Hepatocyte (in vitro differentiated cells): Measurements from ENCODE around the gene MIPOL1.

Experiments used
- EZH2phosphoT487 ChIP-seq: fragments of 200-600 bp; sonication (generic); IDR thresholded peaks from one replicate; pipeline ENCODE4 v1.6.1; 2018; ENCODE audit warnings: antibody characterized with exemption, mild to moderate bottlenecking, low read depth, moderate library complexity; ENCODE audit not compliant: unreplicated experiment, severe bottlenecking
- TF ChIP-seq, protein P1 (sequence below): fragments of 200-600 bp; sonication (generic); IDR thresholded peaks from 2 replicates; pipeline ENCODE4 v1.5.1; 2016; ENCODE audit warnings: antibody characterized with exemption, mild to moderate bottlenecking; ENCODE audit not compliant: poor library complexity

- TF ChIP-seq, protein P1, sequence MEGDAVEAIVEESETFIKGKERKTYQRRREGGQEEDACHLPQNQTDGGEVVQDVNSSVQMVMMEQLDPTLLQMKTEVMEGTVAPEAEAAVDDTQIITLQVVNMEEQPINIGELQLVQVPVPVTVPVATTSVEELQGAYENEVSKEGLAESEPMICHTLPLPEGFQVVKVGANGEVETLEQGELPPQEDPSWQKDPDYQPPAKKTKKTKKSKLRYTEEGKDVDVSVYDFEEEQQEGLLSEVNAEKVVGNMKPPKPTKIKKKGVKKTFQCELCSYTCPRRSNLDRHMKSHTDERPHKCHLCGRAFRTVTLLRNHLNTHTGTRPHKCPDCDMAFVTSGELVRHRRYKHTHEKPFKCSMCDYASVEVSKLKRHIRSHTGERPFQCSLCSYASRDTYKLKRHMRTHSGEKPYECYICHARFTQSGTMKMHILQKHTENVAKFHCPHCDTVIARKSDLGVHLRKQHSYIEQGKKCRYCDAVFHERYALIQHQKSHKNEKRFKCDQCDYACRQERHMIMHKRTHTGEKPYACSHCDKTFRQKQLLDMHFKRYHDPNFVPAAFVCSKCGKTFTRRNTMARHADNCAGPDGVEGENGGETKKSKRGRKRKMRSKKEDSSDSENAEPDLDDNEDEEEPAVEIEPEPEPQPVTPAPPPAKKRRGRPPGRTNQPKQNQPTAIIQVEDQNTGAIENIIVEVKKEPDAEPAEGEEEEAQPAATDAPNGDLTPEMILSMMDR = no peak
- TF ChIP-seq EZH2phosphoT487 = no peak
These were observed 401.2 kb downstream of the MIPOL1 start for GRCh38 chr14:37598747-37599506.
